HL-60 (cell line): ENCODE results near the gene TMPRSS12.
"Not testable (repeated sequence)": the region's sequence is repeated elsewhere in the genome, so short reads cannot be mapped to it uniquely, and the experiment has no call there.

Experiments used
- DNase-seq, 2 experiments: peaks; one replicate each; pipeline ENCODE4 v3.0.0-alpha.2; 2010 to 2020; ENCODE audit warnings: low read depth in 1 of 2, low spot score in 1 of 2
- H3K27ac ChIP-seq: fragments of 250-450 bp; sonication (Bioruptor Pico); replicated peaks from 2 replicates; pipeline ENCODE4 v1.5.1; 2020; ENCODE audit warnings: mild to moderate bottlenecking, moderate library complexity
- H3K27me3 ChIP-seq: fragments of 250-450 bp; sonication (Bioruptor Pico); 2 replicates; pipeline ENCODE4 v1.5.1; 2021; ENCODE audit warnings: mild to moderate bottlenecking, moderate library complexity; ENCODE audit not compliant: insufficient read depth, poor library complexity, severe bottlenecking
- H3K4me3 ChIP-seq: replicated peaks from 2 replicates; pipeline ENCODE4 v1.5.1; 2011; ENCODE audit warnings: mild to moderate bottlenecking, control low read depth, low read length; ENCODE audit not compliant: insufficient read depth
- CTCF ChIP-seq: IDR thresholded peaks from one replicate; pipeline ENCODE4 v1.5.1; 2011; ENCODE audit warnings: low read length, control low read depth, inconsistent platforms; ENCODE audit not compliant: insufficient read depth
- GABPA ChIP-seq: IDR thresholded peaks from 2 replicates; pipeline ENCODE4 v1.6.1; 2012; ENCODE audit warnings: low read depth
- POLR2AphosphoS5 ChIP-seq: IDR thresholded peaks from 2 replicates; pipeline ENCODE4 v1.6.1; 2012; ENCODE audit warnings: low read depth
- REST ChIP-seq: IDR thresholded peaks from 2 replicates; pipeline ENCODE4 v1.6.1; 2012; ENCODE audit warnings: low read depth; ENCODE audit not compliant: insufficient replicate concordance
- SPI1 ChIP-seq: IDR thresholded peaks from 2 replicates; pipeline ENCODE4 v1.6.1; 2012; ENCODE audit warnings: low read depth, mild to moderate bottlenecking, borderline replicate concordance

The TMPRSS12 gene

GRCh38 chr12:50824914-50825313, 17.8 kb upstream of the TMPRSS12 start:
- no peak overlapping the region for H3K27ac ChIP-seq
- TF ChIP-seq CTCF (no peak), REST (no peak), GABPA (no peak), SPI1 (no peak), POLR2AphosphoS5 (no peak)
- no peak overlapping the region for H3K4me3 ChIP-seq

GRCh38 chr12:50825372-50825838, 17.3 kb upstream of the TMPRSS12 start:
- no peak overlapping the region for H3K4me3 ChIP-seq
- TF ChIP-seq CTCF (no peak), GABPA (no peak), REST (no peak), POLR2AphosphoS5 (no peak), SPI1 (no peak)
- DNase-seq = peak; percentile 7 to 42
- H3K27me3 ChIP-seq = no peaks in the 10 kb centered on the region
- H3K27ac ChIP-seq = no peak overlapping the region

More at GRCh38 chr12:50824914-50825313, 17.8 kb upstream of the TMPRSS12 start:
- no peak for DNase-seq
- H3K27me3 ChIP-seq = no peaks in the 10 kb centered on the region

- Histone ChIP-seq H3K27ac (no peak overlapping the region), H3K27me3 (no peaks in the 10 kb centered on the region), H3K4me3 (no peak overlapping the region)
- no peak for TF ChIP-seq REST
- DNase-seq = no peak
Observed at GRCh38 chr12:50828121-50828520, 14.6 kb upstream of the TMPRSS12 start.

- no peak overlapping the region for H3K27ac ChIP-seq
- DNase-seq = no peak
- TF ChIP-seq CTCF (no peak), GABPA (no peak), POLR2AphosphoS5 (no peak), SPI1 (no peak), REST (no peak)
- H3K4me3 ChIP-seq = no peak overlapping the region
- no peaks in the 10 kb centered on the region for H3K27me3 ChIP-seq
Observed at GRCh38 chr12:50828886-50829285, 13.8 kb upstream of the TMPRSS12 start.

GRCh38 chr12:50833801-50834200, 8.9 kb upstream of the TMPRSS12 start:
- H3K4me3 ChIP-seq, DNase-seq, H3K27me3 ChIP-seq, H3K27ac ChIP-seq: not testable (repeated sequence)
